Measurements from ENCODE around the gene CENPF.

CENPF gene

GRCh38 chr1:214615109-214615508, 12.1 kb downstream of the CENPF start:
- in situ Hi-C loops (cut with HindIII; ENCODE audit: low sequenced_read_pairs), result no loop called here
- DNase-seq (ENCODE audit: low read depth, low spot score), result peak; percentile 22
- TF ChIP-seq, protein P1, sequence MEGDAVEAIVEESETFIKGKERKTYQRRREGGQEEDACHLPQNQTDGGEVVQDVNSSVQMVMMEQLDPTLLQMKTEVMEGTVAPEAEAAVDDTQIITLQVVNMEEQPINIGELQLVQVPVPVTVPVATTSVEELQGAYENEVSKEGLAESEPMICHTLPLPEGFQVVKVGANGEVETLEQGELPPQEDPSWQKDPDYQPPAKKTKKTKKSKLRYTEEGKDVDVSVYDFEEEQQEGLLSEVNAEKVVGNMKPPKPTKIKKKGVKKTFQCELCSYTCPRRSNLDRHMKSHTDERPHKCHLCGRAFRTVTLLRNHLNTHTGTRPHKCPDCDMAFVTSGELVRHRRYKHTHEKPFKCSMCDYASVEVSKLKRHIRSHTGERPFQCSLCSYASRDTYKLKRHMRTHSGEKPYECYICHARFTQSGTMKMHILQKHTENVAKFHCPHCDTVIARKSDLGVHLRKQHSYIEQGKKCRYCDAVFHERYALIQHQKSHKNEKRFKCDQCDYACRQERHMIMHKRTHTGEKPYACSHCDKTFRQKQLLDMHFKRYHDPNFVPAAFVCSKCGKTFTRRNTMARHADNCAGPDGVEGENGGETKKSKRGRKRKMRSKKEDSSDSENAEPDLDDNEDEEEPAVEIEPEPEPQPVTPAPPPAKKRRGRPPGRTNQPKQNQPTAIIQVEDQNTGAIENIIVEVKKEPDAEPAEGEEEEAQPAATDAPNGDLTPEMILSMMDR (IDR thresholded peaks at IDR 0.05; ENCODE audit: low read depth, low read length), result no peak
- H3K4me3 ChIP-seq (ENCODE audit: low read depth, low read length), result no peak overlapping the region

GRCh38 chr1:214615871-214616270, 12.9 kb downstream of the CENPF start:
- no peak overlapping the region for H3K4me3 ChIP-seq (ENCODE audit: low read depth, low read length)
- TF ChIP-seq, protein P1 (IDR thresholded peaks at IDR 0.05; ENCODE audit: low read depth, low read length), result no peak
- in situ Hi-C loops (cut with HindIII; ENCODE audit: low sequenced_read_pairs), result no loop called here
- peak; percentile 51 for DNase-seq (ENCODE audit: low read depth, low spot score)

DNA sequence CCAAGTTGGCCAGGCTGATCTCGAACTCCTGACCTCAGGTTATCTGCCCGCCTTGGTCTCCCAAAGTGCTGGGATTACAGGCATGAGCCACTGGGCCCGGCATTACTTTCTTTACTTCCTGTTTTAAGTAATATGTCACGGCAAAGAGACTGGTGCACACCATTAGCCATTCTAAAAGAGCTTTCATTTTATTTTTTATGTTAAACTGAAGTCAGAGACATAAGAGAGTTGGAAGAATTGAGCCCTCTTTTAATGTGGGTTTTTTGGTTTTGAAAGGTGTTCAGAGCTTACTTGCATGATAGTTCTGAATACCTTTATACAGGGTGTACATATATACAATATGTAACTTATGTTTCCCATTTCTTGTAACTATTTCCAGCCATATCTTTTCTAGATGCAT, 14.3 kb downstream of the CENPF start:
- DNase-seq (ENCODE audit: low read depth, low spot score), result no peak
- in situ Hi-C loops (cut with HindIII; ENCODE audit: low sequenced_read_pairs), result no loop called here
- TF ChIP-seq, protein P1 (IDR thresholded peaks at IDR 0.05; ENCODE audit: low read depth, low read length), result no peak
- H3K4me3 ChIP-seq (ENCODE audit: low read depth, low read length), result no peak overlapping the region

DNA sequence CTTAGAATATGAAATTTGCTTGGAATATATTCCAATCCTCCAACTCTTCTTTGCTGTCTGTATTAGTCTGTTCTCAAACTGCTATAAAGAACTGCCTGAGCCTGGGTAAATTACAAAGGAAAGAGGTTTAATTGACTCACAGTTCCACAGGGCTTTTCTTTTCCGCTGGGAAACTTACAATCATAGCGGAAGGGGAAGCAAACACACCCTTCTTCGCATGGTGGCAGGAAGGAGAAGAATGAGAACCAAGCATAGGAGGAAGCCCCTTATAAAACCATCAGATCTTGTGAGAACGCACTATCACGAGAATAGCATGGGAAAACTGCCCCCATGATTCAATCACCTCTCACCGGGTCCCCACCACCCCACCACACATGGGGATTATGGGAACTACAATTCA, 14.8 kb downstream of the CENPF start:
- TF ChIP-seq, protein P1 (IDR thresholded peaks at IDR 0.05; ENCODE audit: low read depth, low read length), result no peak
- in situ Hi-C loops (cut with HindIII; ENCODE audit: low sequenced_read_pairs), result no loop called here
- H3K4me3 ChIP-seq (ENCODE audit: low read depth, low read length), result no peak overlapping the region
- DNase-seq (ENCODE audit: low read depth, low spot score), result no peak

GRCh38 chr1:214621236-214621635, 18.2 kb downstream of the CENPF start:
- DNase-seq (ENCODE audit: low read depth, low spot score), result no peak
- H3K4me3 ChIP-seq (ENCODE audit: low read depth, low read length), result no peak overlapping the region
- in situ Hi-C loops (cut with HindIII; ENCODE audit: low sequenced_read_pairs), result no loop called here
- TF ChIP-seq, protein P1 (IDR thresholded peaks at IDR 0.05; ENCODE audit: low read depth, low read length), result no peak

DNA sequence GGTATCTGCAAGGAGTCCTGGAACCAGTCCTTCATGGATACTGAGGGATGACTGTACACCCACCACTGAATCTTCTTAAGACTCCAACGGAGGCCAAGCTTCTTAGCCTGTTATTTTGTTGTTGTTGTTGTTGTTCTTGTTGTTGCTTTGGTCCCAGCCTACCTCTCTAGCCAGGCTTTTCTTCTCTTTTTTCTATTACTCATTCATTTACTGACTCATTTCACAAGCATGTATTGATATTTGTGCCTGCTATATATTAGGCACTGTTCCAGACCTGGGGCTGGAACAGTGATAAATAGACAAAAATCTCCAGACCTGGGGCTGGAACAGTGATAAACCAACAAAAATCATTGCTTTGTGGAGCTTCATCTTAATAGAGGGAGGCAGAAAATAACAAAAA, 20.4 kb downstream of the CENPF start:
- DNase-seq (ENCODE audit: low read depth, low spot score), result peak; percentile 30
- in situ Hi-C loops (cut with HindIII; ENCODE audit: low sequenced_read_pairs), result no loop called here
- no peak overlapping the region for H3K4me3 ChIP-seq (ENCODE audit: low read depth, low read length)
- TF ChIP-seq, protein P1 (IDR thresholded peaks at IDR 0.05; ENCODE audit: low read depth, low read length), result no peak

GRCh38 chr1:214632091-214632490, 29.1 kb downstream of the CENPF start:
- in situ Hi-C loops (cut with HindIII; ENCODE audit: low sequenced_read_pairs), result no loop called here
- no peak overlapping the region for H3K4me3 ChIP-seq (ENCODE audit: low read depth, low read length)
- no peak for DNase-seq (ENCODE audit: low read depth, low spot score)
- TF ChIP-seq, protein P1 (IDR thresholded peaks at IDR 0.05; ENCODE audit: low read depth, low read length), result no peak
